ENCODE results near the gene TMEM221. TPM values are rescaled to one million over a fixed set of nuclear protein-coding genes. Genes with fewer than 3 reads are reported as not detected.

The TMEM221 gene
- total RNA-seq, 2 donors from 2014 or later = not detected

Other genes starting within 250 kb of the TMEM221 start
- gene USE1, start 233.3 kb downstream of the TMEM221 start, total RNA-seq = 10 to 100 TPM; 21.7 to 23.1 TPM
- gene OCEL1, start 222.4 kb downstream of the TMEM221 start, total RNA-seq = 10 to 100 TPM; 13.9 to 14.9 TPM
- 1 to 10 TPM; 1.8 to 2.1 TPM for gene NR2F6, start 202.7 kb downstream of the TMEM221 start, total RNA-seq
- under 1 TPM in 1 of 2 donors, not detected in 1; 0.26 TPM for gene USHBP1, start 183.9 kb downstream of the TMEM221 start, total RNA-seq
- gene BABAM1, start 181.2 kb downstream of the TMEM221 start, total RNA-seq = 10 to 100 TPM; 70.7 to 72.2 TPM
- 1 to 10 TPM; 1.4 to 2.0 TPM for gene ANKLE1, start 166.8 kb downstream of the TMEM221 start, total RNA-seq
- gene ABHD8, start 145.2 kb downstream of the TMEM221 start, total RNA-seq = 1 to 10 TPM; 5.0 to 7.1 TPM
- 10 to 100 TPM; 47.0 to 47.1 TPM for gene MRPL34, start 142.8 kb downstream of the TMEM221 start, total RNA-seq
- 10 to 100 TPM; 40.3 to 50.3 TPM for gene DDA1, start 139.1 kb downstream of the TMEM221 start, total RNA-seq
- gene ANO8, start 113.8 kb downstream of the TMEM221 start, total RNA-seq = 10 to 100 TPM; 15.9 to 17.7 TPM
- gene GTPBP3, start 111.1 kb downstream of the TMEM221 start, total RNA-seq = 10 to 100 TPM; 27.5 to 33.3 TPM
- not detected for gene PLVAP, start 71.3 kb downstream of the TMEM221 start, total RNA-seq
- under 1 TPM in 1 of 2 donors, not detected in 1; 0.44 TPM for gene CCDC194, start 54.5 kb downstream of the TMEM221 start, total RNA-seq
- gene BST2, start 43.0 kb downstream of the TMEM221 start, total RNA-seq = 10 to 100 TPM; 36.7 to 38.1 TPM
- gene MVB12A, start 28.6 kb downstream of the TMEM221 start, total RNA-seq = 10 to 100 TPM; 17.9 to 20.3 TPM
- not detected for gene NXNL1, start 12.3 kb upstream of the TMEM221 start, total RNA-seq
- 1 to 10 TPM; 5.8 to 7.1 TPM for gene SLC27A1, start 21.9 kb upstream of the TMEM221 start, total RNA-seq
- gene PGLS, start 63.0 kb upstream of the TMEM221 start, total RNA-seq = 10 to 100 TPM; 48.6 to 53.7 TPM
- gene COLGALT1, start 107.0 kb upstream of the TMEM221 start, total RNA-seq = 10 to 100 TPM; 42.1 to 42.4 TPM
- not detected for gene UNC13A, start 239.7 kb upstream of the TMEM221 start, total RNA-seq

Data from T-helper 17 cell (primary cell).